GM15510 (cell line): Measurements from ENCODE around the gene SNED1.

Experiments used
- POLR2A ChIP-seq: IDR thresholded peaks from 3 replicates; pipeline ENCODE4 v1.6.1; 2011; ENCODE audit warnings: borderline replicate concordance; ENCODE audit not compliant: insufficient read length; ENCODE audit errors: extremely low read depth

The SNED1 gene

GRCh38 chr2:240981280-240981679 is 17.1 kb upstream of the SNED1 start:
- no peak for TF ChIP-seq POLR2A

- no peak for TF ChIP-seq POLR2A
Measured at GRCh38 chr2:240981871-240982800, 16.3 kb upstream of the SNED1 start.

DNA sequence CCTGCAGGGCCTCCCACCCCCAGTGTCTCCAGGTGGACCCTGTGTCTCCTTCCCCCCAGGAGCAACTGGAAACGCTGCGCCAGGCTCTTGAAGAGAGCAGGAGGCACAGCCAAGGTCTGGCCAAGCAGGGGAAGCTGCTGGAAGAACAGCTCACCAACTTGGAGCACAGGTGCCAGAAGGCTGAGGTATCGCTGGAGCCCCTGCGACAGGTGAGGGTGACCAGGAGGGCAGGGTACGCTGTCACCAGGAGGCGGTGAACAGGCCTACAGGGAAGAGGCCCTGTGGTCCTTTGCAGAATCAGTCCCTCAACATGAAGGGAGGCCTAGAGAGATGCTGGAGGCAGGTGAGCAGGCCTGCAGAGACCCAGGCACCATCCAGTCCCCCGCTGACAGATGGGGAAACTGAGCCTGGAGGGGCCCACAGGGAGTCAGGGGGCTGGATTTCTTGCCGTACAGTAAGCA is 15.6 kb upstream of the SNED1 start:
- TF ChIP-seq POLR2A = no peak

- no peak for TF ChIP-seq POLR2A
Measured at GRCh38 chr2:240983361-240983995, 14.9 kb upstream of the SNED1 start.

DNA sequence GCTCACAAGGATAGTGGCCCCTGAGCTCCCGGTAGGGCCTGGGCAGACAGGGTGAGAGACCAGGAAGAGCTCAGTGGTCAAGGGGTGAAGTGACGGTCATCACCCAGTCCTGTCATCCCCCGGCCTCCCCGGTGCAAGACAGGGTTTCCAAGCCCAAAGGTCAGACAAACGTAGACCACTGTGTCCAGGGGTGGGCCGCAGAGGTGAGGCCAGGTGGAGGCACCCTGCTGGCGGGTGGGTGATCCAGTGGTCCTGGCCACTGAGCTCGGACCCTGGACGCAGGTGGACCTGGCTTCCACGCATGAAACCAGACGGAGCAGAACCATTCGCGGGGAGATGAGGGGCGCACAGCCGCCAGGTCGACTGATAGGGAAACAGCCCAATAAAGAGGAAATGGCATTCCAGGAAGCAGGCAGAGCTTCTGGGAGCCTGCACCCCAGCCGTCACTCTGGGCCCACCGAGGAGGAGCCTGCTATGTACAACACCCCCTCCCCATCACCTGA is 14.4 kb upstream of the SNED1 start:
- no peak for TF ChIP-seq POLR2A

DNA sequence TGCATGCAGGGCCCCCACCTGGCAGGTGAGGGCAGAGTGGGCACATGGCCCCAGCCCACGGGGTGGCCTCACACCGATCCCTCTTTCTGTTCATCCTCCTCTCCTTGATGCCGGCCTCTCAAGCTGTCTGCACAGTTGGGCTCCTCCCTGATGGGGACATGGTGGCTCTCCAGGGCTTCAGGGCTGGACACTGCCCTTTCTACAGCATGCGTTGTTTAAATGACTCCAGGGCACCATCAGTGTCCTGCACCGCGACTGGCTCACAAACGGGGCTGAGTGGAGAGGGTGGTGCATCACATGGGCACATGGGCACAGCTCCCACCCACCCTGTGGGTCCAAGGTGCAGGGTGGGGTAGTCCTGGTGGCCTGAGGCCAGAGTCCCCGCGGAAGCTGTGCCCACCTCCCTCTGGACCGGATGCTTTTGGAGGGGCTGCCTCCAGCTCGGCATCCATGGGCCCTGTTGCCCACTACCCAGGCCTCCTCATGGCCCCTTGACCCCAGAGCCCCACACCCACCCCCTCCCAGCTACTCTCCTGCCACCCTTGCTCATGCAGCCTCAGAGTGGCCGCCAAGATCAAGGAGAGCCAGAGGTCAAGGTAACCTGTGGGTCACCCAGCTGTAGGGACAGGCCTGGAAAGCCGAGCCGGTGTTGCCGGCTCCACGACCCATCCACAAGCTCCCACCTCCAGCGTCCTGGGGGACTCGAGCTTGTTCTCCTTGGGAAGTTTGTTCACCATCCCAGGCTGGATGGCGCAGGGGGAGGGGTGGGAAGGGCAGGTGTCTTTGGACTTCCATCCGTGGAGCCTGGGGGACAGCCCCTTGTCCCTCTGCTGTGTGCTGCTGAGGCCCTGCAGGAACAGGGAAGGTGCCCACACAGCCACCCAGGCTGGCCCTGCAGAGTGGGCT is 12.3 kb upstream of the SNED1 start:
- no peak for TF ChIP-seq POLR2A

DNA sequence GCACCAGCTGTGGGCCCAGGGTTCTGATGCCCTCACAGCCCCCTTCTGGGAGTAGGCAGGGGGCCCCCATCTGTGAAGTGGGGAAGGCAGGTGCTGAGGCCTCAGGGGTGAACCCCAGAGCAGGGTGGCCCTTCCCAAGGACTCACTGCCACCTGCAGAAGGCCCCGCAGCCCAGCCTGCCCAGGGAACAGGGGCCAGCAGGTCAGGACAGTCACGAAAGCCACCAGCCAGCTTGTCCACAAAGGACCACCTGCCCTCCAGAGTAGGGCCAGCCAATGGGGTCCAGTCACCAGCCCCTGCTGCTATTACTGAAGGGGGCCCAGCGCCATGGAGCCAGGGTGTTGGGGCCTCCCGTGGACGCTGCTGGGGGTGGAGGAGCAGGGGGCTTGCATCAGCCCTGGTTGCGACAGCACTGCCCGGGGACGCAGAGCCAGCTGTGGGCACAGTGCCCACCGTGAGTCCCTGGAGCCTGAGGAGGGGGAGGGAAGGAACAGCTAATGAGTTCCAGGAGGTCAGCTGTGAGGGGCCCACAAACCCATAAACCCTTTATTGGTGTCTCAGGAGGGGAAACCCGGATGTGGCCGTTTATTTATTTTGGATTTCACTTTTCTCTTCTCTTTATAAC is 11.5 kb upstream of the SNED1 start:
- no peak for TF ChIP-seq POLR2A

DNA sequence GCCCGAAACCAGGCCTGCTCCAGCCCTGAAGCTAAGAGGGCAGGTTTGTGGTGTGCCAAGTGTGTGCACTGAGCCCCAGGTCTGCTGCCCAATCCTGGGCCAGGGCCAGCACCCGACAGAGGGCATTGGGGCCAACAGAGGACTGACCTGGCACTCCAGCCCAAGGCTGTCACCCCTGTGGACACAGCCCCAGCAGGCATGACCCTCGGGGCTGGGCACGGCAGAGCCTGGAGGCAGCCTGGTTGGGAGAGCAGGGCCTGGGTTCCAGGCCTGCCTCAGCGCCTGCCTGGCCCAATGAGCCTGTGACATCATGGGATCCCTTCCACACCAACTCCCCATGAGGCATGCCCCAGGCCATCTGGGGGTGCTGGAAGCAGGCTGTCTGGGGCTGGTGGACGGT is 10.8 kb upstream of the SNED1 start:
- no peak for TF ChIP-seq POLR2A

- no peak for TF ChIP-seq POLR2A
Measured at GRCh38 chr2:240988146-240988545, 10.3 kb upstream of the SNED1 start.

DNA sequence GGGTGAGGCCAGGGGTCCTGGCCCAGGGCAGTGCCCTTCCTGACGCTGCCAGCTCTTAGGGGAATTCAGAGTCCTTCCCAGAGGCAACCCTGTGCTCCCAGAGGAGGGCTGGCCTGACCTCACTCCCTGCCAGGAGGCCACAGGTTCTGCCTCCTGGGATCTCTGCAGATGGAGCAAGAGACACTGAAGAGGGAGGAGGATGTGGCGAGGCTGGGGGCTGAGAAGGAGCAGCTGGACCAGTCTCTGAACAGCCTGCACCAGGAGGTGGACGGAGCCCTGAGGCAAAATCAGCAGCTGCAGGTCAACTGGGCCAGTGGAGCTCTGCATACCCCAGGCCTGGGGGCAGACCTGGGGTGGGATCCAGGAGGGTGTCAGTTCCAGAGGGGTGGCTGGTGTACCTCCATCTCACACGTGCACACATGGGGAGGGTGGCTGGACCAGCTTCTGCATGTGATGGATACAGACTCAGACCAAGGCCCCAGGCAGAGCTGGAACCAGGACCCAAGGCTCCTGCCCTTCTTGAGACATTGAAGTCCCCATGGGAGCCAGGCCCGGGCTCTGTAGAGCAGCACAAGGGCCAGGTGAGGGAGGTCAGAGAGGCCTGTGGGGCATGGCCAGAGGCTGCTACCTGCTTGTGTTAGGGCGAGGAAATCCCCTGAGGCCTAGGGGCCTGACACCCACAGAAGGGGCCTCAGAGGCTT is 9.7 kb upstream of the SNED1 start:
- TF ChIP-seq POLR2A = no peak

GRCh38 chr2:240989451-240990265 is 8.8 kb upstream of the SNED1 start:
- no peak for TF ChIP-seq POLR2A

- TF ChIP-seq POLR2A = no peak
Measured at GRCh38 chr2:240990266-240990529, 8.2 kb upstream of the SNED1 start.

DNA sequence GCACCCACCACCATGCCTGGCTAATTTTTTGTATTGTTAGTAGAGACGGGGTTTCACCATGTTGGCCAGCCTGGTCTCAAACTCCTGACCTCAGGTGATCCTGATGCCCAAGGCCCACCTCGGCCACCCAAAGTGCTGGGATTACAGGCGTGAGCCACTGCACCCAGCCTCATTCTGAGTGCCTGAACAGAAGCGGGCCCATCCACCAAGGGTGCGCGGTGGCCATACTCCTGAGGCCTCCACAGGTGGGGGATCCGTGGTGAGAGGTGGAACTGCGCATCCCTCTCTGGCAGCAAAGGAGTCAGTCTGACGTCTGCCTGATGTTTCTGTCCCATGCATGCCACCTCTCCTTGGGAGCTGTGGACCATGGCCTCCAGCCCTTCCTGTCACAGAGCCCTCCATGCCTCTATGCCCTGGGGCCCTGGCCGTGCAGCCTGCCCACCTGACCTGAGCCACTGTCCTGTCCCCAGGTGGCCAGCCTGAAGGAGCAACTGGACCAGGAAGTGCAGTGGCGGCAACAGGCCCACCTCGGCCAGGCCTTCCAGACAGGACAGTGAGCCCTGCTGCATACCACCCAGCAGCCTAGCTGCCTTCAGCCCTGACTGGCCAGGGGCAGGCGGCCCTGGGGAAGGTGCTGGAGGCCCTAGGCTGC is 7.6 kb upstream of the SNED1 start:
- no peak for TF ChIP-seq POLR2A
